GM21526 (cell line): ENCODE results near the gene MITF.
"Not testable (repeated sequence)": the region's sequence is repeated elsewhere in the genome, so short reads cannot be mapped to it uniquely, and the experiment has no call there.

ENCODE experiments used
- ATAC-seq: cut with Tn5 transposase; IDR thresholded peaks from one replicate; pipeline ENCODE4 v1.9.1; 2021; ENCODE audit warnings: moderate library complexity; ENCODE audit not compliant: unreplicated experiment, low FRiP score

MITF gene

DNA sequence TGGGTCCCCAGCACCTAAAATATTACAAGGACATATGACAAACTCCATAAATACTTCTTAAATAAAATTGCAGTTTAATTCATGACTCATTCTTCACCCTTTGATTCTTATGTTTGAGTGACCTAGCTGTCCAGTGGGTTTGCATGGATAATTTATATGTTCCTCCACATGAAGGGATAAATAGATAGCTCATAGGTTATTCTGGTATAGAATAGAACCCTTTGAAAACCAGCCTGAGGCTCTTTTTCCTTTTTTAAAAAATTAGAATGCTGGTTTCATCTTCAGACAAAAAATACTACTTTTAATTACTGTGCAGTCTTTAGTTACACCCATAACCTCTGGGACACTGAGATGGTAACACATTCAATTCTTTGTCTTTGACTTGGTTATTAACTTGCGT lies 163.1 kb downstream of the MITF start:
- ATAC-seq, result no peak

- ATAC-seq, result no peak
These were observed 167.2 kb downstream of the MITF start for GRCh38 chr3:69906351-69906966.

DNA sequence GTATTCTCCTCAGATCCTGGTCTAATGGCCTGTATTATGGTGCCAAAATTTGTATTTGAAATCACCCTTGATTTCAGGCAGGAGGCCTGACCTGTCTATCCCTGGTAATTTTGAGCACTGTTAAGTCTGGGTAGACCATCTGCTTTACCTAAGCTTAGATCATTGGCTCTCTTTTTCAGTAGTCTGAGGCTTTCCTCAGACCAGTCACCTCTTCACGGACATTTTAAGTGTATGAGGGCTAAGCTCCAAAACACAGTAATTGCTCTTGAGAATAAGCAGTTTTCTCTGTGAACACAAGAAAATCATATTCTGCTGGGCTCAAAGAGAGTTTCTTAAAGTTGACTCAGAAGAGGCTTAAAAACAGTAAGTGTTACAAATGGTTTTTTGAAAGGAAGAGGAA lies 168.3 kb downstream of the MITF start:
- no peak for ATAC-seq

- ATAC-seq, result not testable (repeated sequence)
These were observed 170.6 kb downstream of the MITF start for GRCh38 chr3:69909859-69910258.

- ATAC-seq, result no peak
These were observed 174.2 kb downstream of the MITF start for GRCh38 chr3:69913422-69913821.

DNA sequence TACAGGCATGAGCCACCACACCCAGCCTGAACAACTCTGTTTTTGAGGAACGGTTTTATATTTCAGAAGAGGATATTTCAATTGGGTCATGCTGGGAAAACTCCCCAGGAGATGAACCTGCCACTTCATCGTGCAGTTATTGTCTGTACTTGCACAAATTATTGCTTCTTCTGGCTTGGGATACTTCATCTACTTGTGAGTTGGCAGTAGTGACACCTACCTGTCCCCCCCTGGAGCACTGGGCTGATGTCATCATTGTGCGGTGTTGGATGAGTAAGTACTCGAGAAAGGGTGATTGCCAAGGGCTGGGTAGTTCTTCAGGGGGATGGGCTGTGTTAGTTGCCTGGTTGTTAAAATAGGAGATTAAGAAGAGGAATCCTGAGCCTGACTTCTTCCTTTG lies 175.1 kb downstream of the MITF start:
- ATAC-seq, result no peak

- ATAC-seq, result no peak
These were observed 176.5 kb downstream of the MITF start for GRCh38 chr3:69915726-69916125.

DNA sequence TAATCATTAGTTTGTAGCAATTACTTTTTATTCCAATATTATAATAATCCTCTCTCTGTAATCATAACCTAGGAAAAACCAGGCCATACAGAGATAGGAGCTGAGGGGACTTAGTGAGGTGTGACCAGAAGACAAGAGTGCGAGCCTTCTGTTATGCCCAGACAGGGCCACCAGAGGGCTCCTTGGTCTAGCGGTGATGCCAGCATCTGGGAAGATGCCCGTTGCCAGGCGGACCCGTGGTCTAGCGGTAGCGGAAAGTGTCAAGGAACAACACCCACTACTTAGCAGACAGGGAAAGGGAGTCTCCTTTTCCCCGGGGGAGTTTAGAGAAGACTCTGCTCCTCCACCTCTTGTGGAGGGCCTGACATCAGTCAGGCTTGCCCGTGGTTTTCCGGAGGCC lies 180.7 kb downstream of the MITF start:
- ATAC-seq, result not testable (repeated sequence)

GRCh38 chr3:69921651-69922050 lies 182.4 kb downstream of the MITF start:
- no peak for ATAC-seq

GRCh38 chr3:69922521-69923000 lies 183.3 kb downstream of the MITF start:
- no peak for ATAC-seq

- ATAC-seq, result no peak
These were observed 186.2 kb downstream of the MITF start for GRCh38 chr3:69925506-69925905.

DNA sequence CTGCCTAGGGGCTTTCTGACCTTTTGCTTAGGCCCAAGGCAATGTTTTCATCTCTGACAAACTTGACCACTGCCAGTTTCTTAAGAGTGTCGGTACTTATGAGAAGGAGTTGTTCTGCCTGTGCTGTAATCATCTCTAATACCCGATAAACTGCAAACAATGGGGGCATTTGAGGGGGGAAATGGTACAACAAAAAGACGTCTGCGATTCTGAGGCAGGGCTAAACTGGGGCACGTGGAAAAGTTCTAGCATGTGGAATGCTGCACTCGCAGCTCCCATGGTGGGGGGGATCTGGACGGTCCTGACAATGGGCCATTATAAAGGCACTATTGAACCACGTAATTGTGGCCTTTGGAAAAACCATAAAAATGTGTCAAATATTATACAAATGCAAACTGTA lies 187.1 kb downstream of the MITF start:
- ATAC-seq, result no peak

GRCh38 chr3:69927571-69927970 lies 188.3 kb downstream of the MITF start:
- no peak for ATAC-seq

DNA sequence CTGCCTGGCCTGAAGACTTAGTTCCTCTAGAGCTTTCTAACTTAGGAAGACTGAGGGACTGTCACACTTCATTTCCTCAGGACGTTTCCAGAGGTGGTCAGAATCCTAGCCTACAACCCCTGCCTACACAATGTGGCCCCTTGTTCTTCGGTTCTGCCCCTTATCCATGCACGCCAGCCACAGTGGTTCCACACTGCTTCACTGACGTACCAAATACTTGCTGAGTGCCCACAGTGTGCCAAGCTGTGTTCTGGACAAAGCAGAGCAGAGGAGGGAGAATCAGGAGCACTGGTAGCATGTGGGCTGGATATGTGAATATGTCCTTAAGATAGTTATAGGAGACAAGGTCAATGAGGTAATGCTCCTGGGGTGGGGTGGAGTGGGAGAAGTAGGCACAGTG lies 189.8 kb downstream of the MITF start:
- no peak for ATAC-seq

DNA sequence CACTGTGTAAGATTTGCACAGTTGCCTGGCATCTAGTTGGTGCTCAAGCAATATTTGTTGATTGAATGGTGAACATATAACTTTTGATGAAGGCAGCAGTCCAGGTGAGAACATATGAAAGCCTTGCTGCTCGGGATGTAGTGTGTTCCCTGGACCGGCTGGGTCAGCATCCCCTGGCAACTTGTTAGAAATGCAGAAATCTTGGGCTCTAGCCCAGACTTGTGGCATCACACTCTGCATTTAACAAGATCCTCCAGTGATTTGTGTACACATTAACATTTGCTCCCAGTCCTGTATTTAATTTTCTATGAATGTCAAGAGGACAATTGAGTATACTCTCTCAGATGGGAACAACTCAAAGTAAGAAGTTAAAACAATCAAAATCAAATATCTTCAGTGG lies 191.3 kb downstream of the MITF start:
- ATAC-seq, result no peak

DNA sequence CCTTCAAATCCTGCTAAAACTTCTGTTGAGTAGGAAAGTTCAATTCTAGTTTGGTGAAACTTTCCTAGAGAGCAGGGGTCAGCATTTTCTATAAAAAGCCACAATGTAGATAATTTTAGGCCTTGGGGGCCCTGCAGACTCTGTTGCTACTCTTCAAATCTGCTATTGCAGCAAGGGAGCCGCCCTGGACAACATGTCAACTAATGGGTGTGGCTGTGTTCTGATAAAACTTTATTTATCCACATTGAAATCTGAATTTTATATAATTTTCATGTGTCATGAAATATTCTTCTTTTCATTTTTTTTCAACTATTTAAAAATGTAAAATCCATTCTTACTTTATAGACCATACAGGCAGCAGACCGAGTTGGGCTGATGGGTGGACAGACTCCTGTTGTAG lies 192.8 kb downstream of the MITF start:
- no peak for ATAC-seq

- ATAC-seq, result no peak
These were observed 193.2 kb downstream of the MITF start for GRCh38 chr3:69932501-69932900.

GRCh38 chr3:69934398-69934797 lies 195.1 kb downstream of the MITF start:
- ATAC-seq, result no peak

GRCh38 chr3:69936266-69936665 lies 197.0 kb downstream of the MITF start:
- no peak for ATAC-seq

DNA sequence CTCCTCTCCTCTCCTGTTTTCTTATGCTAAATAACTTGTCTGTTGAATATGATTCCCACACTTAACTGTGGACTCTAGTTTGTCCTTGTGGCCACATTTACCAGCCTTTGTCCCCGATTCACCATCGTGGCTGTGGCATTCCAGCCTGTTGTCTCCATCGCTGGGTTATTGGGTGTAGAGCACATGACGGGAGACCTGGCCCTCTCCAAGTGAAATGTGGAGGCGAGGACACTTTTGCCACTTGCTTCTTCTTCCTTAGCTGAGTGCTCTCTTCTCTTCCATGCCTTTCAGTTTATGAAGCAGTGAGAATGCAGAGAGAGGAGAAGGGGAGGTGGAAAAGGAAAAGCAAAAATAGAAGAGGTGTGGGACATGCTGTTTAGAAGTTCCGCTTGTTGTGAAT lies 198.8 kb downstream of the MITF start:
- no peak for ATAC-seq

- ATAC-seq, result no peak
These were observed 199.7 kb downstream of the MITF start for GRCh38 chr3:69938931-69939330.

GRCh38 chr3:69941037-69941436 lies 201.8 kb downstream of the MITF start:
- no peak for ATAC-seq
